Ovary (tissue), 9 donors: ENCODE results near the gene INMT. TPM values are rescaled to one million over a fixed set of nuclear protein-coding genes. Genes with fewer than 3 reads are reported as not detected.
A peak's percentile ranks its signal among the peaks of the same experiment; 100 is the strongest.

Experiments used
- DNase-seq, 5 donors: peaks; one replicate each; pipeline ENCODE4 v3.0.0-alpha.2; 2019 to 2020
- H3K27ac ChIP-seq, 2 donors: fragments of 200-600 bp; one replicate each; pipeline versions ENCODE4 v1.5.1 to v1.8.0; 2019 to 2022
- H3K27me3 ChIP-seq: fragments of 200-600 bp; one replicate; pipeline ENCODE4 v1.8.0; 2022
- H3K36me3 ChIP-seq: fragments of 200-600 bp; sonication (generic); one replicate; pipeline ENCODE4 v1.5.1; 2019
- H3K4me1 ChIP-seq: one replicate; pipeline ENCODE4 v1.8.1; 2013; ENCODE audit warnings: mild to moderate bottlenecking, moderate library complexity; ENCODE audit not compliant: insufficient read depth
- H3K4me3 ChIP-seq: fragments of 200-600 bp; sonication (generic); one replicate; pipeline ENCODE4 v1.5.1; 2017
- H3K9me3 ChIP-seq, 2 donors: fragments of 200-600 bp in 1 of 2; sonication (generic) in 1 of 2; one replicate each; pipeline versions ENCODE4 v1.5.1 to v1.8.1; 2013 to 2019; ENCODE audit warnings: mild to moderate bottlenecking in 1 of 2, moderate library complexity in 1 of 2
- EP300 ChIP-seq: sonication (generic); formaldehyde crosslinking; IDR thresholded peaks from one replicate; pipeline ENCODE4 v1.6.1; 2017; ENCODE audit warnings: antibody characterized with exemption
- POLR2A ChIP-seq: fragments of 450-650 bp; IDR thresholded peaks from one replicate; pipeline ENCODE4 v1.6.1; 2017; ENCODE audit warnings: antibody characterized with exemption, mild to moderate bottlenecking, moderate library complexity
- WGBS, 3 donors: extraction: QIAGEN DNeasy Blood & Tissue Kit in 1 of 3; methylation state at CpG; one replicate each; pipeline versions ENCODE4 v1.1.5 to v1.1.7; 2013 to 2017; 5-methylcytosine and 5-hydroxymethylcytosine counted together
- intact Hi-C, 4 donors: fragments of 100-400 bp; cut with DNase I; formaldehyde crosslinking; loops; one replicate each; pipeline versions ENCODE4 v1.11.0 to v1.15.1; 2022 to 2023
- polyA plus RNA-seq, 2 donors: library from polyadenylated mRNA; stranded (reverse); fragments of 200-250 nt in 1 of 2; fragments of 350-450 nt in 1 of 2; fragmentation: Illumina TruSeq in 1 of 2; extraction: RNeasy Lipid Tissue Mini Kit (QIAGEN cat#74804) in 1 of 2; gene quantifications; one replicate each; pipeline ENCODE4 v1.2.3, GENCODE V29; 2013 to 2014
- total RNA-seq, 7 donors: library from RNA; depleted of rRNA in 2 of 7; stranded (reverse); fragments of >200 nt in 2 of 7; fragmentation: NEBNext Ultra II Directional in 3 of 7; extraction: Animal tissue kit (Norgen Biotek cat#: 25700) in 3 of 7; gene quantifications; one replicate each; pipeline versions ENCODE4 v1.1.0 to v1.2.4, GENCODE V29; 2016 to 2023
- TF ChIP-seq, protein P1 (sequence below), 3 donors: fragments of 450-650 bp in 2 of 3; fragments of 200-600 bp in 1 of 3; IDR thresholded peaks; one replicate each; pipeline versions ENCODE4 v1.5.1 to v1.8.0; 2016 to 2022; ENCODE audit warnings: antibody characterized with exemption in 3 of 3, mild to moderate bottlenecking in 1 of 3
- donor health status: DM: no; HTN: no; CAD: no; lungs with moderate emphysema.
- donor health status: DM: no; HTN: no; CAD: no.
- donor health status: Bipolar disorder and iron deficiency.
- donor health status: DM: yes; HTN: yes; CAD: no.
- donor health status: DM: no; HTN: no; CAD: no.
- donor health status: DM: yes; HTN: yes; CAD: no.

Gene INMT
- total and polyA plus RNA-seq, 9 donors = 0.99 to 153 (median 37.3) TPM

DNA sequence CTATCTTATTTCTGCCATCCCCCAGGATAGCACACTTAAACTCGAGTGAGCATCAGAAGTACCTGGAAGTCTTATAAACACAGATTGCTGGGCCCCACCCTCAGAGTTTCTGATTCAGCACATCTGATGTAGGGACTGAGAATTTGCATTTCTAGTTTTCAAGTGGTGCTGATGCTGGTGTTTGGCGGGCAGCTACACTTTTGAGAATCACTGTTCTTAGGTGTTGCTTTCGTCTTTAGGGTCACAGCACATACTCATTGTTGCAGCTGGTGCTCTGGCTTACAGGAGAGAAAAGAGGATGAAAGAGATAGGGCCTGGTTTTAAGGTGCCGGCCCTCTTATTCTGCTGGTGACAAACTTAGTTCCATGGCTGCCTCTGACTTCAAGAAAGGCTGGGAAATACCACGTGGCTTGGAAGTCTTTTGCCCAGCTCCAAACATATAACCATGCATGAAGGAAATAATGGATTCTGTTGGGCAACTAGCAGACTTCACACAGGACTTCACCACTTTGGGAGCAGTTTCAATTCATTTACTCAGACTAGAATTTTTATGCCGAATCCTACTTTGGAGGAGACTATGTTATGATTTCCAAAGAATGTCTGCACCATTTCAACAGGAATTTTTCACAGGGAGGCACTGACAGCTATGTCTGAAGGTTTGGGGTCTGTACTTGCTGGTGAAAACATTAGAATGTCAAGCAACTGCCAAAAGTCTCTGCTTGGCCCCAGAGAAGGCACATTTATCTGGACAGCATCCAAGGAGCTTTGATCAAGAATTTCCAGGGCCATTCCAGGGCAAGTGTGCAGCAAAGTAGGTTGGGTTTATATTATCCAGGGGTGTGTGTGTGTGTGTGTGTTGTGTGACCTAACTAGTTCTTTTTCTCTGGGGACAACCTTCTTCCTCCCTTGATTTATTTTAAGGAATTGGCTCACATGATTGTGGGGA, 12.4 kb downstream of the INMT start:
- Histone ChIP-seq H3K27ac (no peak overlapping the region), H3K27me3 (no peaks in the 10 kb centered on the region), H3K4me1 (peaks cover 27% of the 10 kb centered on the region), H3K9me3 (no peaks in the 10 kb centered on the region), H3K36me3 (no peaks in the 10 kb centered on the region), H3K4me3 (no peak overlapping the region)
- no peak for TF ChIP-seq POLR2A
- TF ChIP-seq, protein P1, sequence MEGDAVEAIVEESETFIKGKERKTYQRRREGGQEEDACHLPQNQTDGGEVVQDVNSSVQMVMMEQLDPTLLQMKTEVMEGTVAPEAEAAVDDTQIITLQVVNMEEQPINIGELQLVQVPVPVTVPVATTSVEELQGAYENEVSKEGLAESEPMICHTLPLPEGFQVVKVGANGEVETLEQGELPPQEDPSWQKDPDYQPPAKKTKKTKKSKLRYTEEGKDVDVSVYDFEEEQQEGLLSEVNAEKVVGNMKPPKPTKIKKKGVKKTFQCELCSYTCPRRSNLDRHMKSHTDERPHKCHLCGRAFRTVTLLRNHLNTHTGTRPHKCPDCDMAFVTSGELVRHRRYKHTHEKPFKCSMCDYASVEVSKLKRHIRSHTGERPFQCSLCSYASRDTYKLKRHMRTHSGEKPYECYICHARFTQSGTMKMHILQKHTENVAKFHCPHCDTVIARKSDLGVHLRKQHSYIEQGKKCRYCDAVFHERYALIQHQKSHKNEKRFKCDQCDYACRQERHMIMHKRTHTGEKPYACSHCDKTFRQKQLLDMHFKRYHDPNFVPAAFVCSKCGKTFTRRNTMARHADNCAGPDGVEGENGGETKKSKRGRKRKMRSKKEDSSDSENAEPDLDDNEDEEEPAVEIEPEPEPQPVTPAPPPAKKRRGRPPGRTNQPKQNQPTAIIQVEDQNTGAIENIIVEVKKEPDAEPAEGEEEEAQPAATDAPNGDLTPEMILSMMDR (IDR thresholded peaks at IDR 0.05) = no peak
- TF ChIP-seq EP300 = no peak
- intact Hi-C loops = no loop called here
- DNase-seq = peak in 3 of 5 donors; percentile 37 to 64 (median 53)
- 51 to 58% (median 57%) methylated on average over 6 of the region's 6 CpGs for WGBS, 3 donors

- H3K27ac ChIP-seq = no peak overlapping the region
Measured at GRCh38 chr7:30765408-30765807, 13.5 kb downstream of the INMT start.

DNA sequence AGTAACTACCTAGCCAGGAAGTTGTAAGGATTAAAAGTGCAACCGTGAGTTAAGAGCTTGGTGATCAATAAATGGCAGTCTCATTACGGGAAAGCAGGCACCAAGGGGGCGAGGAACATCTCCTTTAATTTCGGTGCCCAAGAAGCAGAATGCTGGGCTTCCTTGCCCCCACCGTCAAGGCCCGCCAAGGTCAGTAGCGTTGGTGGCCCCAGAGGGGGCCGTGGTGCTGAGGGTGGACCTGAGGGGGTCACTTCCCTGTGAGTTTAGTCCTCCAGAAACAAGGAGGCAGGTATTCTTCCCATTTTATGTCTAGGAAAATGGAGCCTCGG, 18.9 kb downstream of the INMT start:
- Histone ChIP-seq H3K36me3 (no peaks in the 10 kb centered on the region), H3K27ac (peak overlapping the region; percentile 62 to 80), H3K4me1 (peaks cover 1% of the 10 kb centered on the region), H3K4me3 (peak overlapping the region; percentile 75), H3K9me3 (no peaks in the 10 kb centered on the region), H3K27me3 (no peaks in the 10 kb centered on the region)
- TF ChIP-seq, protein P1 (IDR thresholded peaks at IDR 0.05) = no peak
- no peak for TF ChIP-seq POLR2A
- no peak for TF ChIP-seq EP300
- intact Hi-C loops = no loop called here
- DNase-seq = no peak
- 46 to 53% (median 48%) methylated on average over 9 of the region's 9 CpGs for WGBS, 3 donors

More at GRCh38 chr7:30765408-30765807, 13.5 kb downstream of the INMT start:
- DNase-seq = no peak
- no peak for TF ChIP-seq POLR2A
- Histone ChIP-seq H3K9me3 (no peaks in the 10 kb centered on the region), H3K27me3 (no peaks in the 10 kb centered on the region), H3K4me1 (peaks cover 26% of the 10 kb centered on the region), H3K36me3 (no peaks in the 10 kb centered on the region), H3K4me3 (no peak overlapping the region)
- 80 to 94% (median 87%) methylated on average over 2 of the region's 2 CpGs for WGBS, 3 donors
- intact Hi-C loops = no loop called here

GRCh38 chr7:30771174-30771879, 19.4 kb downstream of the INMT start, which contains the start of gene MINDY4:
TSS of gene MINDY4 (plus strand) at chr7:30771417. CDS start at chr7:30771494, 77 bp downstream.
- Histone ChIP-seq H3K36me3 (no peaks in the 10 kb centered on the region), H3K4me3 (peak within 1 kb of the TSS; percentile 75), H3K27me3 (no peaks in the 10 kb centered on the region), H3K9me3 (no peaks in the 10 kb centered on the region), H3K27ac (peak within 1 kb of the TSS; percentile 62 to 80), H3K4me1 (peaks cover 1% of the 10 kb centered on the region)
- WGBS, 3 donors = 1% methylated on average over 36 to 62 of the region's 62 CpGs
- TF ChIP-seq POLR2A (peak; percentile 25), EP300 (no peak)
- TF ChIP-seq, protein P1 (IDR thresholded peaks at IDR 0.05) = peak in 1 of 3 donors; percentile 14
- peak; percentile 86 to 92 (median 88) for DNase-seq
- intact Hi-C loops = no loop called here
